H1 (cell line): ENCODE results near the gene ZBED6. TPM values are rescaled to one million over a fixed set of nuclear protein-coding genes. Genes with fewer than 3 reads are reported as not detected.

Experiments used
- CTCF ChIA-PET: fragments of 300-600 bp; sonication (Branson Sonifier 250); formaldehyde crosslinking; loops from one replicate; lab custom pipeline; 2021; ENCODE audit not compliant: partially characterized antibody; lab: Charles Lee
- POLR2A ChIA-PET: fragments of 300-600 bp; sonication (Branson Sonifier 250); formaldehyde crosslinking; loops from one replicate; lab custom pipeline; 2021; ENCODE audit warnings: inconsistent platforms; ENCODE audit not compliant: partially characterized antibody; lab: Charles Lee
- DNase-seq, 2 experiments: peaks; one replicate each; pipeline versions ENCODE4 v3.0.0 to v3.0.0-alpha.2; 2010 to 2022; ENCODE audit warnings: low spot score in 2 of 2, low read depth in 1 of 2, mixed read lengths in 1 of 2
- FAIRE-seq: peaks from 2 replicates; lab custom pipeline; 2011; peaks lifted over from hg19 to GRCh38; lab: Jason Lieb, UNC
- H2AFZ ChIP-seq: 2 replicates; pipeline ENCODE4 v1.8.1; 2012; ENCODE audit warnings: low read length, inconsistent platforms
- H2AK5ac ChIP-seq: 2 replicates; pipeline ENCODE4 v1.6.1; 2013; ENCODE audit warnings: low read depth, low read length
- H2BK120ac ChIP-seq: replicated peaks from 2 replicates; pipeline ENCODE3; 2013; ENCODE audit warnings: low read depth, low read length, inconsistent platforms
- H2BK12ac ChIP-seq: 2 replicates; pipeline ENCODE4 v1.6.1; 2013; ENCODE audit warnings: low read depth, low read length
- H2BK15ac ChIP-seq: 2 replicates; pipeline ENCODE4 v1.6.1; 2013; ENCODE audit warnings: low read length
- H2BK20ac ChIP-seq: 2 replicates; pipeline ENCODE4 v1.6.1; 2013; ENCODE audit warnings: low read length
- H2BK5ac ChIP-seq: 2 replicates; pipeline ENCODE4 v1.6.1; 2013; ENCODE audit warnings: low read depth, low read length
- H3K14ac ChIP-seq: 2 replicates; pipeline ENCODE4 v1.6.1; 2013; ENCODE audit warnings: inconsistent platforms; ENCODE audit not compliant: insufficient read length
- H3K18ac ChIP-seq: 2 replicates; pipeline ENCODE4 v1.6.1; 2013; ENCODE audit warnings: low read length; ENCODE audit errors: extremely low read depth
- H3K23ac ChIP-seq: 2 replicates; pipeline ENCODE4 v1.6.1; 2013; ENCODE audit warnings: inconsistent platforms; ENCODE audit not compliant: insufficient read length
- H3K23me2 ChIP-seq: 2 replicates; pipeline ENCODE4 v1.6.1; 2013; ENCODE audit warnings: low read depth, low read length
- H3K27ac ChIP-seq: 2 replicates; pipeline ENCODE4 v1.6.1; 2011; ENCODE audit warnings: low read depth, low read length, inconsistent platforms
- H3K27me3 ChIP-seq, 4 experiments: replicated peaks in 1 of 4; 1 replicate in 1 of 4; 2 replicates in 3 of 4; pipeline versions ENCODE4 v1.6.1 to v1.8.1; 2011 to 2013; ENCODE audit warnings: low read length in 3 of 4, mild to moderate bottlenecking in 3 of 4, inconsistent platforms in 2 of 4, mixed read lengths in 2 of 4, moderate library complexity in 1 of 4; ENCODE audit not compliant: control insufficient read depth in 3 of 4, insufficient read depth in 3 of 4; ENCODE audit errors: extremely low read depth in 1 of 4
- H3K36me3 ChIP-seq, 4 experiments: 2 replicates each; pipeline versions ENCODE4 v1.6.1 to v1.8.1; 2011 to 2013; ENCODE audit warnings: mild to moderate bottlenecking in 4 of 4, low read length in 3 of 4, moderate library complexity in 2 of 4, control low read depth in 1 of 4, inconsistent platforms in 1 of 4; ENCODE audit not compliant: insufficient read depth in 4 of 4, control insufficient read depth in 2 of 4
- H3K4ac ChIP-seq: replicated peaks from 2 replicates; pipeline ENCODE3; 2013; ENCODE audit warnings: low read length, low read depth, mixed read lengths, inconsistent platforms; ENCODE audit not compliant: insufficient read length
- H3K4me1 ChIP-seq, 4 experiments: replicated peaks in 1 of 4; 1 replicate in 1 of 4; 2 replicates in 3 of 4; pipeline versions ENCODE4 v1.6.1 to v1.8.1; 2011 to 2013; ENCODE audit warnings: low read length in 3 of 4, inconsistent platforms in 2 of 4, mixed read lengths in 1 of 4; ENCODE audit not compliant: insufficient read depth in 4 of 4, control insufficient read depth in 3 of 4
- H3K4me2 ChIP-seq, 2 experiments: 2 replicates each; pipeline versions ENCODE4 v1.6.1 to v1.8.1; 2011 to 2013; ENCODE audit warnings: low read depth in 2 of 2, low read length in 2 of 2, control low read depth in 1 of 2, inconsistent platforms in 1 of 2, mild to moderate bottlenecking in 1 of 2; ENCODE audit not compliant: insufficient read depth in 1 of 2
- H3K4me3 ChIP-seq, 4 experiments: fragments of 200-600, 300-600 bp in 1 of 4; sonication (generic), shearing (Covaris generic), sonication (Bioruptor Twin) in 1 of 4; 2 replicates each; pipeline versions ENCODE4 v1.5.1 to v1.8.1; 2011 to 2016; ENCODE audit warnings: low read length in 4 of 4, low read depth in 3 of 4, control low read depth in 2 of 4, inconsistent platforms in 2 of 4, mild to moderate bottlenecking in 2 of 4, mixed read lengths in 1 of 4, moderate library complexity in 1 of 4; ENCODE audit not compliant: insufficient read depth in 2 of 4; ENCODE audit errors: extremely low read depth in 1 of 4
- H3K56ac ChIP-seq: replicated peaks from 2 replicates; pipeline ENCODE3; 2013; ENCODE audit warnings: low read depth, mild to moderate bottlenecking, mixed read lengths, low read length, inconsistent platforms; ENCODE audit not compliant: insufficient read length
- H3K79me1 ChIP-seq: 2 replicates; pipeline ENCODE4 v1.6.1; 2013; ENCODE audit warnings: low read depth, low read length, control low read depth
- H3K79me2 ChIP-seq, 2 experiments: 2 replicates each; pipeline versions ENCODE4 v1.6.1 to v1.8.1; 2012 to 2013; ENCODE audit warnings: low read length in 2 of 2, mild to moderate bottlenecking in 2 of 2, inconsistent platforms in 1 of 2; ENCODE audit not compliant: insufficient read depth in 2 of 2, control insufficient read depth in 1 of 2
- H3K9ac ChIP-seq, 4 experiments: replicated peaks in 1 of 4; 1 replicate in 1 of 4; 2 replicates in 3 of 4; pipeline versions ENCODE4 v1.6.1 to v1.8.1; 2011 to 2013; ENCODE audit warnings: low read depth in 3 of 4, low read length in 3 of 4, control low read depth in 2 of 4, mild to moderate bottlenecking in 2 of 4, moderate library complexity in 2 of 4, inconsistent platforms in 1 of 4; ENCODE audit errors: extremely low read depth in 1 of 4
- H3K9me3 ChIP-seq, 2 experiments: 2 replicates each; pipeline versions ENCODE4 v1.6.1 to v1.8.1; 2012 to 2013; ENCODE audit warnings: mild to moderate bottlenecking in 2 of 2, moderate library complexity in 2 of 2, control low read depth in 1 of 2, inconsistent platforms in 1 of 2, low read depth in 1 of 2, low read length in 1 of 2, mixed read lengths in 1 of 2; ENCODE audit not compliant: insufficient read depth in 2 of 2
- H4K20me1 ChIP-seq, 2 experiments: replicated peaks in 1 of 2; 2 replicates each; pipeline versions ENCODE3 to v1.8.1; 2011 to 2013; ENCODE audit warnings: inconsistent platforms in 2 of 2, low read length in 2 of 2, mild to moderate bottlenecking in 1 of 2; ENCODE audit not compliant: insufficient read depth in 2 of 2, control insufficient read depth in 1 of 2
- H4K5ac ChIP-seq: 2 replicates; pipeline ENCODE4 v1.6.1; 2013; ENCODE audit warnings: low read length, low read depth, mixed read lengths, inconsistent platforms; ENCODE audit not compliant: insufficient read length
- H4K8ac ChIP-seq: 2 replicates; pipeline ENCODE4 v1.8.0; 2013; ENCODE audit warnings: mild to moderate bottlenecking, moderate library complexity, low read length, inconsistent platforms; ENCODE audit not compliant: insufficient read depth; ENCODE audit errors: extremely low read depth
- H4K91ac ChIP-seq: replicated peaks from 2 replicates; pipeline ENCODE3; 2013; ENCODE audit warnings: low read length, mixed read lengths, inconsistent platforms; ENCODE audit not compliant: insufficient read length
- ASH2L ChIP-seq: fragments of 200-600, 300-600 bp; sonication (generic); IDR thresholded peaks from one replicate; pipeline ENCODE4 v1.7.1; 2017; ENCODE audit warnings: low read length
- RAD21 ChIP-seq, 2 experiments: IDR thresholded peaks in 1 of 2; conservative IDR thresholded peaks in 1 of 2; 2 replicates each; pipeline ENCODE4 v1.6.1; 2011; ENCODE audit warnings: low read depth in 2 of 2, low read length in 2 of 2, improper control_type of control experiment in 1 of 2, inconsistent platforms in 1 of 2, mild to moderate bottlenecking in 1 of 2, moderate library complexity in 1 of 2
- SAP30 ChIP-seq: fragments of 300-600 bp; sonication (generic); IDR thresholded peaks from 2 replicates; pipeline ENCODE4 v1.7.1; 2012; ENCODE audit warnings: low read length, moderate library complexity, mild to moderate bottlenecking, inconsistent platforms; ENCODE audit not compliant: insufficient read depth, insufficient replicate concordance
- WGBS, 2 experiments: shearing (Covaris generic) in 1 of 2; methylation state at CpG; one replicate each; pipeline versions ENCODE4 v1.1.6 to v1.1.7; 2013 to 2015; ENCODE audit warnings: low lambda C conversion rate in 2 of 2, mixed read lengths in 2 of 2, inconsistent platforms in 1 of 2, low coverage in 1 of 2, missing lambda C conversion rate in 1 of 2; ENCODE audit not compliant: insufficient replicate concordance in 2 of 2, insufficient coverage in 1 of 2, insufficient read length in 1 of 2; ENCODE audit errors: extremely low coverage in 1 of 2, missing lambda C conversion rate in 1 of 2; 5-methylcytosine and 5-hydroxymethylcytosine counted together
- polyA plus RNA-seq, 7 experiments: library from polyadenylated mRNA; depleted of rRNA in 3 of 7; stranded (reverse) in 5 of 7; unstranded in 2 of 7; fragments of >200 nt in 5 of 7; fragments of 200-250 nt in 2 of 7; gene quantifications; 1 replicate in 5 of 7; 2 replicates in 1 of 7; 4 replicates in 1 of 7; pipeline versions ENCODE4 v1.2.1 to v1.2.3, GENCODE V29; 2011 to 2013; ENCODE audit warnings: missing spikeins in 2 of 7, mixed read lengths in 2 of 7
- total RNA-seq: library from RNA; stranded (reverse); fragmentation: NEBNext Ultra II Directional; extraction: Animal tissue kit (Norgen Biotek cat#: 25700); gene quantifications from 2 replicates; pipeline ENCODE4 v1.2.1, GENCODE V29; 2021

ZBED6 gene
- total and polyA plus RNA-seq, 2 of the 8 experiments (the other 6 are each of a cell fraction or from before 2014, with no cell fraction given): 1.4 to 25.9 TPM

DNA sequence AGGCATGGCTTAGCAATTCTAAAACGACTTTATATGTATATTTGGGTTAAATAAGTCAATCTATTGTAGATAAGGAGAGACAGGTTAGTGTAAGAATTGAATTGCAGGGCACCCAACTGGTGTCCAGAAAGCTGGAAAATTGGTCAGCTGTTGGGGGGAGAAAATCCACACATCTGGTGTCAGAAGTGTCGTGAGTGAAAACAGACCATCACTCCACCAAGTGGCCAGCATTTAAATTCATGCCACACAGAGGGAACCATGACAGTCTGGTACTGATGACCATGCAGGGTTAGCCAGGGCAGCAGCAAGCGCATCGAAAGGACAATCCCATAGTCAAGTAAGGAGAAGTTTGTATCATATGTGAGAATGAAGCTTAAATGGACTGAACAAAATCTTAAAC, 18.8 kb upstream of the ZBED6 start:
- Histone ChIP-seq H3K18ac (no peak overlapping the region), H3K27ac (no peak overlapping the region), H4K5ac (no peak overlapping the region), H2BK5ac (no peak overlapping the region), H2BK20ac (no peak overlapping the region), H2BK15ac (no peak overlapping the region), H3K4me3 (no peak overlapping the region), H3K9me3 (no peaks in the 10 kb centered on the region), H3K14ac (no peak overlapping the region), H3K4me2 (no peak overlapping the region), H4K8ac (no peak overlapping the region), H2BK120ac (no peak overlapping the region), H3K9ac (no peak overlapping the region), H3K79me1 (no peaks in the 10 kb centered on the region), H3K4me1 (no peaks in the 10 kb centered on the region), H3K23me2 (no peaks in the 10 kb centered on the region), H2BK12ac (no peak overlapping the region), H3K23ac (no peak overlapping the region), H2AK5ac (no peak overlapping the region), H3K27me3 (no peaks in the 10 kb centered on the region), H2AFZ (no peak overlapping the region), H3K36me3 (no peaks in the 10 kb centered on the region), H4K20me1 (no peaks in the 10 kb centered on the region), H3K79me2 (no peaks in the 10 kb centered on the region), H3K4ac (no peak overlapping the region), H3K56ac (no peak overlapping the region), H4K91ac (no peak overlapping the region)
- ChIA-PET CTCF (interaction anchor here (0.5 to 1.8 kb wide), 6 partner anchors 9 to 289 kb away, joined by 3 to 4 read pairs (median 4); no protein-coding TSS in a partner anchor), POLR2A (interaction anchor here (1.5 kb wide), 1 partner anchor 20 kb away, joined by 4 read pairs; no protein-coding TSS in a partner anchor)
- TF ChIP-seq ASH2L (no peak), SAP30 (no peak), RAD21 (IDR thresholded peaks at IDR 0.05 in 1 of 2, conservative IDR thresholded peaks at IDR 0.05 in 1 of 2; ENCODE audit: low read depth in 2 of 2, low read length in 2 of 2) (peak; percentile 20 to 39; a peak in 3 of 4 replicates)
- DNase-seq: no peak
- WGBS, 2 experiments: 86% methylated on average over 4 of the region's 4 CpGs; no CpG with 5 or more reads in 1 of the 2 experiments
- no peak for FAIRE-seq
